Activated gamma-delta T cell treated with Interleukin-2 at 50 U/mL for 16 hours (primary cell): Measurements from ENCODE around the gene AP2M1.

Experiments
- DNase-seq: peaks from one replicate; pipeline ENCODE4 v3.0.0-alpha.2; 2020

Gene AP2M1

DNA sequence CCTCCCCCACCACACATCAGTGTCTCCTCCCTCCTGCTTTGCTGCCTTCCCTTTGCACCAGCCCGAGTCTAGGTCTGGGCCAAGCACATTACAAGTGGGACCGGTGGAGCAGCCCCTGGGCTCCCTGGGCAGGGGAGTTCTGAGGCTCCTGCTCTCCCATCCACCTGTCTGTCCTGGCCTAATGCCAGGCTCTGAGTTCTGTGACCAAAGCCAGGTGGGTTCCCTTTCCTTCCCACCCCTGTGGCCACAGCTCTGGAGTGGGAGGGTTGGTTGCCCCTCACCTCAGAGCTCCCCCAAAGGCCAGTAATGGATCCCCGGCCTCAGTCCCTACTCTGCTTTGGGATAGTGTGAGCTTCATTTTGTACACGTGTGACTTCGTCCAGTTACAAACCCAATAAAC, 9.0 kb downstream of the AP2M1 start:
- DNase-seq: no peak

DNA sequence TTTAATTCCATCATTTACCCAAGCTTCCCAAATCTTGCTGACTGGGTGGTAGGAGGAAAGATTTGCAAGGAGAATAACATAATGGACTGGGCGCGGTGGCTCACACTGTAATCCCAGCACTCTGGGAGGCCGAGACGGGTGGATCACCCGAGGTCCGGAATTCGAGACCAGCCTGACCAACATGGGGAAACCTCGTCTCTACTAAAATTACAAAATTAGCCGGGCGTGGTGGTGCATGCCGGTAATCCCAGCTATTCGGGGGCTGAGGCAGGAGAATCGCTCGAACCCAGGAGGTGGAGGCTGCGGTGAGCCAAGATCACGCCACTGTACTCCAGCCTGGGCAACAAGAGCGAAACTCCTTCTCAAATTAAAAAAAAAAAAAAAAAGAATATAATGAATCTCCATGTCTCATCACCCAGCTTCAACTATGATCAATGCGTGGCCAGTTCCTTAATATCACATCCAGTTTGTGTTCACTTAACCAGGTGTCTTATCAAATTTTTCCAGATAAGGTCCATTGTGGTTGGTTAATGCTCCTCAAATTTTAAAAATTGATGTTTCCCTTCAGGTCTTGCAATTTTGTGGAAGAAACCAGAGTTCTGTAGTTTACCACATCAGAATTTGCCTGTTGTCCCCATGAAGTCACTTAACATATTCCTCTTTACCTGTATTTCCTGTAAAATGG, 10.0 kb downstream of the AP2M1 start:
- no peak for DNase-seq

DNA sequence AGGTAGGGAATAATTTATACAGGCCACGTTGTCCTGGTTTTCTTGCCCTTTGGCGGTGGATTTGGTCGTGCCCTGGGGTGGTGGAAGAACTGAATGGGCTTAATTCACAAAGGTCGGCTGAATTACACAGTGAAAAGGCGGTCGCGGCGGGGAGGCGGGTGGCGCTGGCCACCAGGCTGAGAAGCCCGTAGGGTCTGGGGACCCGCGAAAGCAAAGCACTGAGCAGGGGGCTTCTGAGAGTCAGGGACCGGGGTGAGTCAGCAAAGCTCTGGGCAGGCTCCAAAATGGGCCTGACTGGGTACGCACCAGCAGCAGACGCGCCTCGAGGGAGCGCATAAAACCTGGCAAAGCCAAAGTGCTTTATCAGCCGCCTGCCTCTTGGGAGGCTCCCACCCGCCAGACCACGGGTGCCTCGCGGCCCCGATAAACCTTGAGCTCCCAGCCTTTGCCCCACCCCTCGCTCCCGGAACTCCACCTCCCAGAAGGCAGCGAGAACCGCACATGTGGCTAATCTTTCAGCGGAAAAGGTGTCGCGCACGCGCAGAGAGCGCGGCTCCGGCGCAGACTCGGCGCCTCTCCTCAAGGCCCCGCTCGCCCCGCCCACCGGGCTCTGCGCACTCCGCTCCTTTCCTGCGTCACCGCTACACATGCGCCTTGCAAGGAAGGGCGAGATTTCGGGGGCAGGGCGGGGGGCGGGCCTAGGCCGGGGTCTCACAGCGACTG, 11.0 kb downstream of the AP2M1 start:
- peak; percentile 99 for DNase-seq

DNA sequence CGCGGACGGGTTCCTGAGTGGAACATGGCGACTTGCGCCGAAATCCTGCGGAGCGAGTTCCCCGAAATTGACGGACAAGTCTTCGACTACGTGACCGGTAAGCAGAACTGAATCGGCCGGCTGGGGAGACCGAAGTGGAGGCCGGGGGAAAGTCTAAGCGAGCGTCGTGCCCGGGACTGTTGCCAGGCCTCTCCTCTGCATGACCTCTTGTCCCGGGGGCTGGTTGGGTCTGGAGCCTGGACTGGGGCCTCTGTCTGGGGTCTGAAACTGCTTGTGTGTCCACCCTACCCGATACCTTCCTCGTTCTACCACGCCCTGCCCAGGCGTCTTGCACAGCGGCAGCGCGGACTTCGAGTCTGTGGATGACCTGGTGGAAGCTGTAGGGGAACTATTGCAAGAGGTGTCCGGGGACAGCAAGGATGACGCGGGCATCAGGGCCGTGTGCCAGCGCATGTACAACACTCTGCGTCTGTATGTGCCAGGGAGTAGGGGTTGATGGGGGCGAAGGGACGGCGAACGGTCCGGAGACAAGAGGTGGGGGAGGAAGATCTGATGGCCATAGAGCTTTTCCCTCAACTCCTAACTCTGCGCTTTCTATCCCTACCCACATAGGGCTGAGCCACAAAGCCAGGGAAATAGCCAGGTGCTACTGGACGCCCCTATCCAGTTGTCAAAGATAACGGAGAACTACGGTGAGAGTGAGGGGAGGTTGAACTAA, 11.7 kb downstream of the AP2M1 start, which contains the start of gene ABCF3:
Gene ABCF3 (plus strand): TSS at position 16 of the 718 bp plus-strand sequence. CDS start 9 bp downstream, at position 25.
- no peak for DNase-seq

DNA sequence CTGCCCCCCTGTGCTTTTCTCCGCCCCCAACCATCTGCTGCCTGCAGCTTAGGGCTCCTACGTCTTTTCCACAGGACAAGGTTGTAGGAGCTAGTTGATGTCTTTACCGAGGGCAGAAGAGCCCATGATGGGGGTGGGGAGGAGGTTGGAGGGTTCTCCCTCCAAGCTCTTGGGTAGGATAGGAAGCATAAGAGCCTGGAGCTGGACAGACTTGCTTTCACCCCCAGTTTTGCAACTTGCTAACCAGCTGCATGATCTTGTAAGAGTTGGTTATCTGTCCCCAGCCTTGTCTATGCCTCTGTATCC, 12.2 kb downstream of the AP2M1 start:
- DNase-seq: no peak

DNA sequence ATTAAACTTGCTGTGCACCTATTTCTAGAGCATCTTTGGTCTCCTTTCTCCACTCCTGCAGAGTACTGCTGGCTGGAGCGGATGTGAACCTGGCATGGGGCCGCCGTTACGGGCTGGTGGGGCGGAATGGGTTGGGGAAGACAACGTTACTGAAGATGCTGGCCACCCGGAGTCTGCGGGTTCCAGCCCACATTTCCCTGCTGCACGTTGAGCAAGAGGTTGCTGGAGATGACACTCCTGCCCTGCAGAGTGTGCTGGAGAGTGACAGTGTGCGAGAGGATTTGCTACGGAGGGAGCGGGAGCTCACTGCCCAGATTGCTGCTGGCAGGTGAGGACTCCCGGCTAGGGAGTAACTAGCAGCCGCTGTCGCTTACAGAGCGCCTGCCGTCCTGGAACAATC, 13.4 kb downstream of the AP2M1 start:
- DNase-seq: no peak

DNA sequence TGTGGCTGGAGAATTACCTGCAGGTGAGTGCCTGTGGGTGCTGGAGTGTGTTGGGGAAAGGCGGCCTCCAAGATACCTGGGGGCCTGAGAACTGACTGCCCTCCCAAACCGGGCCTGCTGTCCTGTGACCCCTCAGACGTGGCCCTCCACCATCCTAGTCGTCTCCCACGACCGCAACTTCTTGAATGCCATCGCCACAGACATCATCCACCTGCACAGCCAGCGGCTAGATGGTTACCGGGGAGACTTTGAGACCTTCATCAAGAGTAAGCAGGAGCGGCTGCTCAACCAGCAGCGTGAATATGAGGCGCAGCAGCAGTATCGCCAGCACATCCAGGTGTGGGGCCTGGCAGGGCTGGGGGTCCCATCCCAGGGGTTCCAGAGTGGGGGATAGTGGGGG, 14.8 kb downstream of the AP2M1 start:
- DNase-seq: no peak

DNA sequence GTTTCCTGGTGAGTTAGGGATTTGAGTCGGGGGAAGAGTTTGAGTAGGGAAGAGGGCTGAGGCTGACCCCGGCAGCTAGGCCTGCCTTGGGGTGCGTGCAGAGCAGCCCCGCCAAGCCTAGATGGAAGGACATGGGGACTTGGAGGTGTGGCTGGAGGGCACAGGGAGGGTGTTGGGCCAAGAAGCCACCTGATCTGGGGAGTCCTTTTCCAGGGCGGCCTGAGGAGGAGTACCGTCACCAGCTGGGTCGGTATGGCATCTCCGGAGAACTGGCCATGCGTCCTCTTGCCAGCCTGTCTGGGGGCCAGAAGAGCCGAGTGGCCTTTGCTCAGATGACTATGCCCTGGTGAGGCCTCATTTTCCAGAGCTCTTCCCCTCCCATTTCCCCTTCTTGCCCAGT, 18.2 kb downstream of the AP2M1 start:
- DNase-seq: no peak

DNA sequence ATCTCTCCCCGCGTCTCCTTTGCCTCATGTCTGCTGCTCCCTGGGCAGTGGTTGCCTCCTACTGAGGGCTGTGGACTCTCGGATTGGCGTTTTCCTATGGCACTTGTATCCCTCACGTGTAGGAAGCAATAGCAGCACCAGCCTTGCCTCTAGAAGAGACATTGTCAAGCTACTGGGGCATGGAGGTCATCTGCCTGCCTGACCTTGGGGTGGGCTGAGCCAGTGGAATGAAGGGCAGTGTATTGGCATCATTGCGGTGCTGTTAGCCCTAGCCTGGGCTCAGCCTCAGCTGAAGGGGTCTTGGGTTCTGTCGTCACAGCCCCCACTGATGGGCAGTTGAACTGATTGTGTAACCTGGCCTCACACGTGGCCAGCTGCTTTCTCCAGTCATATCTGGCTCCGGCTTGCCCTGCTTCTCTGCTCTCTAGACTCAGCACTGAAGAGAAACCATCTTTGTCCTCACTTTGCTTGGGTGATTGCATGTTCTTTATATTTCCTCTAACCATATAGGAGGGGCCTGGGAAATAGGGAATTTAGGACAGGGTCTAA, 19.4 kb downstream of the AP2M1 start:
- no peak for DNase-seq

DNA sequence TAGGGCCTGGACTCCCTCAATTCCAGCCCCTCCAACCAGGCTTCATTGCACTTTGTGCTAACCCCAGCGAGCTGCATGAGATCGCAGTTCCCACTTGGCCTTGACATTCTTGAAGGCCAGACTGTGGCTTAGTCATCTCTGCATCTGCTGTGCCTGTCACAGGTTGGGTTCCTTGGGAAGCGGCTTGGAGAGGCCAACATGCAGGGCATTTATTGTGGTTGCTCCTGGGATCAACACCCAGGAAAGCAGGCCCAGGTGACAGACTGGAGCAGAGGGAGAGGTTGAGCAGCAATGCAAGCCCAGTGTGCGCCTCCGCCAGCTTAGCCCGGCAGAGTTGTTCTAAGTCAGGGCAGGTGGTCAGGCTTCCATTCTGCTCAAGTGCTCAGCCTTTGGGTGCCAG, 21.9 kb downstream of the AP2M1 start:
- DNase-seq: no peak

DNA sequence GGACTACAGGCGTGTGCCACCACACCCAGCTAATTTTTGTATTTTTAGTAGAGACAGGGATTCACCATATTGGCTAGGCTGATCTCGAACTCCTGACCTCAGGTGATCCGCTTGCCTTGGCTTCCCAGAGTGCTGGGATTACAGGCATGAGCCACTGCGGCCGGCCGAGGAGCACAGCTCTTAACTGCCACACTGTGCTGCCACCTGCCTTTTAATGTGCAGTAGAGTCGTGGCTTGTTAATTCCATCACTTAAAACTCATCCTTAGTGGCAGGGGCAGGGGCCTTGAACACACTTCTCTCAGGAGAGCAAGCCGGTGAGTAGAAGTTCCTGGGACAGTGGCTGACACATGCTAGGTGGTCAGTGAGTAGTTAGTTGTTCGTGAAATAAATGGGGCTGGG, 23.9 kb downstream of the AP2M1 start:
- no peak for DNase-seq

DNA sequence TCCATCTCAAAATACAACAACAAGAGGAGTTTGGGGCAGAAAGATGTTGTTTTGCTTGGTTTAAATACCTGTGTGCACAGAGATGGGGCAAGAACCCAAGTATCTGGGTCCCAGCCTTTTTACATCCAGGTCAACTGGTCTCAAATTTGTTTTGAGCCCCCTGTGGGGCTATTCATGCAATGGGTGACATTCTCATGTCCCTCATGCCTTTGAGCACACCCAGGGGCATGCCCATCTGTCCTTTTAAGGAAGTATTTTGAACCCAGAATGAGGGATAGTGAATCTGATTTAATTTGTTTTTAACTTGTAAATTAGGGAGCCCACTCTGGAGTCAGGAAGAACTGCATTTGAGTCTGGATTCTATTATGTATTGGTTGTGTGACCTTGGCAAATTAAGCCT, 26.2 kb downstream of the AP2M1 start:
- no peak for DNase-seq

DNA sequence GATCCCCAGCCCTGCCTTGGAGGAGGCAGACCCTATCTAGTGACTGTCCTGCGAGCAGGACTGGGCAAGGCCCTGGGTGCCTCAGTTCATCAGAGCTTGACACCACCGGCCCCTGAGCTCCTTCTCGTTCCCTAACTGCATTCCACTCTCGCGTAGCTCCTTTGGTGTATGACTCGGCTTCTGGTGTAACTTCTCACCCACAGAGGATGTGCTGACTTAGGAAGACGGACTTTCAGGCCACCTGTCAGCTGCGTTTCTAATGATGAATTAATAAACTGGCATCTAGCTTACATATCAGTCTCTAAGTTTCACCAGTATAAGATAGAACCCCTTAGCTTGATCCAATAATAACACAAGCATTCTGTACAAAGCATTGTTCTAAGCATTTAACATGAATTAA, 28.9 kb downstream of the AP2M1 start:
- DNase-seq: no peak

DNA sequence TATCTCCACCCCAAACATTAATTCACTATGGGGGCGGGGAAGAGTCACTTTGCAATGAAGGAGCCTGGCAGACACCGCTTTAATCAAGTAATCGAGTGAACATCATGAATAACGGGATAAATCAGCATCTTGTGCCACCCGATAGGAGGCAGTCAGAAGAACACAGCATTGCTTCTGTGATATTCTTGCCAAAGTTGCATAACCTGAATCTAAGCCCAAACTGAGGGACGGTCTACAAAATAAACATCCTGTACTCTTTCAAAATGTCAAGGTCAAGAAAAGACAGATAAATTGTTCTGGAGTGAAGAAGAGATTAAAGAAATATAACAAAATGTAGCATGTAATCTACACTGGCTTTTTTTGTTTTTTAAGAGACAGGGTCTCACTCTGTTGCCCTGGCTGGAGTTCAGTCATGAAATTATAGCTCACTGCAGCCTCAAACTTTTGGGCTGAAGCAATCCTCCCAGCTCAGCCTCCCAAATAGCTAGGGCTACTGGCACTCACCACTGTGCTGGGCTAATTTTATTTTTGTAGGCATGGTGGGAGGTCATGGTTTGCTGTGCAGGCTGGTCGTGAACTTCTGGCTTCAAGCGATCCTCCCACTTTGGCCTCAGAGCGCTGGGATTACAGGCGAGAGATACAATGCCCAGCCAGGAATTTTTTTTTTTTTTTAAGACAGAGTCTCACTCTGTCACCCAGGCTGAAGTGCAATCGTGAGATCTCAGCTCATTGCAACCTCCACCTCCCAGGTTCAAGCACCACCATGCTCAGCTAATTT, 34.7 kb downstream of the AP2M1 start:
- DNase-seq: no peak

DNA sequence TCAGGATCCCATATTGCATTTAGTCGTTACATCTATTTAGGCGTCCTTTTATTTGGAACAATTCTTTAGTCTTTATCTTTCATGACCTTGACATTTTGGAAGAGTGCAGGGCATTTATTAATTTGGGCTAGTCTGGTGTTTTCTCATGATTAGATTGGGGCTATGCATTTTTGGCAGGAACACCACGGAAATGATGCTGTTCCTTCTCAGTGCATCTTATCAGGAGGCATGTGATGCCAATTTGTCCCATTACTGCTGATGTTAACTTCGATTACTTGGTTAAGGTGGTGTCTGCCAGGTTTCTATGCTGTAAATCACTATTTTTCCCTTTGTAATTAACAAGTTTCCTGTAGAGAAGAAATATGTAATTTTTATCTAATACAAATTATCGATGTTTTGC, 36.6 kb downstream of the AP2M1 start:
- DNase-seq: no peak

DNA sequence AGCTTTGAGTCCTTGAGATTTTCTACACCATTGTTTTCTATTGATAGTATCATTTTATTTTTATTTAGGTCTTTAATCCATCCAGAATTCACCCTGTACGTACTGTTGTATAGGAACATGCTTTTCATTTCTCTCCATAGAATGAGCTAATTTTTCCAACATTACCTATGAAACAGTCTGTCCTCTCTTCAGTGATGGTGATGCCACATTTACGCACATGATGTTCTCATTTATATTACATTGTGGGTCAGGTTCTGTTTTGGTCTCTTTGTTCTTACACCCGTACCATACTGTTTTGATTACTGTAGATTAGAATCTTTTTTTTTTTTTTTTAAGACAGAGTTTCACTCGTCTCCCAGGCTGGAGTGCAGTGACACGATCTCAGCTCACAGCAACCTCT, 37.1 kb downstream of the AP2M1 start:
- no peak for DNase-seq

DNA sequence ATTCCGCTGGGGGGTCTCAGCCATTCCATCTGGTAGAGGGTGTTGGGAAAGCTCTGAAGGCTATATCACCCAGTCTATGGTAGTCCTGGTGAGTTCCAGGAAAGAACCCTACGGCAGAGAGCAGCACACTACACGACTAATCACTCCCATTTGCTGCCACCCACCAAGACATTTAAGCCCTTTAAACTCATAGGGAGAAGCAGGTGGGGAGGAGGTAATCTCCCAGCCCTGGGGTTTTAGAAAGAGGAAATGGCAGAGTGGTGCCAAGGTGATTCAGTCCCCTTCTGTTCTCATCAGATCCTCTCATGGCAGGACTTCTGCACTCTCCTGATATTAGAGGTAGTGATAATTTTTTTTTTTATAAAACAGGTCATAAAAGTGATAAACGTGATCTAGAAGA, 44.2 kb downstream of the AP2M1 start:
- no peak for DNase-seq

DNA sequence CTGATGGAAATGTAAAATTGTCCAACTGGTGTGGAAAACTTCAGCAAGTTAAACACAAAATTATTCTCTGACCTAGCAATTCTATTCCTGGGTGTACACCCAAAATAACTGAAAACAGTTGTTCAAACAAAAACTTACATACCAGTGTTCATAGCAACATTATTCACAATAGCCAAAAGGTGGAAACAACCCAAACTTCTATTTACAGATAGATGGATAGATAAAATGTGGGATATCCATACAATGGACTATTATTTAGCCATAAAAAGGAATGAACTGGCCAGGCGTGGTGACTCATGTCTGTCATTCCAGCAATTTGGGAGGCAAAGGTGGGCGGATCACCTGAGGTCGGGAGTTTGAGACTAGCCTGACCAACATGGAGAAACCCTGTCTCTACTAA, 47.9 kb downstream of the AP2M1 start:
- no peak for DNase-seq

DNA sequence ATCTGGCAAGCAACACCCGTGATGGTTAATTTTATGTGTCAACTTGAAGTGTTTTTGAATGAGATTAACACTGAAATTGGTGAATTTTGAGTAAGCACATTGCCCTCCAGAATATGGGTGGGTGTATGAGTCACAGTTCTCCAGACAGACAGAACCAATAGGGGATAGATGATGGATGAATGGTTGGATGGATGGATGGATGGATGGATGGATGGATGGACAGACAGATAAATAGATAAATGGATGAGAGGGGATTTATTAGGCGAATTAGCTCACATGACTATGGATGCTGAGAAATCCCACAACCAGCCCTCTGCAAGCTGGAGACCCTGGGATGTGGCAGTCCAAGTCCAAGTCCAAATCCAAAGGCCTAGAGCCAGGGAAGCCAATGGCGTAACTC, 49.3 kb downstream of the AP2M1 start:
- DNase-seq: no peak

DNA sequence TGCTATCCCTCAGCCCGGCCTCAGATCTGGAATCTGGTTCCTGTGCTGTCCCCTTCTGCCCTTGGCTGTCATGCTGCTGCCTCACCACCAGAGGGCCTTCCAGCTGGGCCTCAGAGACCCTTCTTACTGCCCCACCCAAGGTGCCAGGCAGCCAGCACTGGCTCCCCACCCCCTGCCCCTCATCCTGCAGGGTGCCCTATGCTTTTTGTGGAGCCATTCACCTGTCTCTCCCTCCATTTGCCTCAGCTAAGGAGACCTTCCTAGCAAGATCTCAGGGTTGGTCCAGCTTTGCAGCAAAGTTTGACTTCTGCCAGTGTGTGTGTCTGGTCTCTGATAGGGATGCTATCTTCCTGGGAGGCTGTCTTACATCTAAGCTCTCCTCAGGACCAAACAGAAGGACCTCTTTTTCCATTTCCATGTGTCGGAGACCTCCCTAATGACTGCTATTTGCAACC, 52.9 kb downstream of the AP2M1 start:
- DNase-seq: peak; percentile 49

DNA sequence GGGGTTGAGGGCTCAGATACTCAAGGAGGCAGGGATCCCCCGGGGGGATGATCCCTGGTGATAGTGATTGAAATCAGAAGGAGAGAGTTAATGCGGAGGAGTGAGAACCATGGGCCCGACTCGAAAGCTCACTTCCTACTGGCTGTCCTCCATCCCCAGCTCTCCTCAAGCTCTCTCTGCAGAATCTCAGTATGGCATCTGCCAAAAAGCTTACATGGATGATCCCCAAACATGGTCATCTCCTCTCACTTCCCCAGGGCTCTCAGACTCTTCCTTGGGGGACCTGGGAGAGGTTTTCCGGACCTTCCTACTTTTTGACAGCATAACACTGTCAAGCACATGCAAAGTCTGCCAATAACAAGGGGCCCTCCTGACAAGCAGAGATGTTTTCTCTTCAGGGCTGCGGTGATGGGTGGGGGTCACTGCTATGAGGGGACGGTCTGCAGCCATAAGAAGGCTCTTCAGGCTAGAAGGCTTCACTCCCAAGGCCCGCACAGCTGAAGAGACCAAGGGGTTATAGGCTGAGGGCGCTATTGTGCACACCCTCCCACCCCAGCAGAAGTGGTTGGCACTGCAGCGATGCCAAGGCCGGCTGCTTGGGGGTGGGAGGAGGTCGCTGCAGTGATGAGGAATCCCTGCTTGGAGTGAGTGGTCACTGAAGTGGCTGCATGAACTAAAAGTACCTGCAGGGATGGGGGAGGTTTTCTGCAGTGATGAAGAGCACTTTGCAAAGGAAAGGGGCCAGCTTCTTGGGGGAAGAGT, 53.9 kb downstream of the AP2M1 start:
- DNase-seq: no peak

DNA sequence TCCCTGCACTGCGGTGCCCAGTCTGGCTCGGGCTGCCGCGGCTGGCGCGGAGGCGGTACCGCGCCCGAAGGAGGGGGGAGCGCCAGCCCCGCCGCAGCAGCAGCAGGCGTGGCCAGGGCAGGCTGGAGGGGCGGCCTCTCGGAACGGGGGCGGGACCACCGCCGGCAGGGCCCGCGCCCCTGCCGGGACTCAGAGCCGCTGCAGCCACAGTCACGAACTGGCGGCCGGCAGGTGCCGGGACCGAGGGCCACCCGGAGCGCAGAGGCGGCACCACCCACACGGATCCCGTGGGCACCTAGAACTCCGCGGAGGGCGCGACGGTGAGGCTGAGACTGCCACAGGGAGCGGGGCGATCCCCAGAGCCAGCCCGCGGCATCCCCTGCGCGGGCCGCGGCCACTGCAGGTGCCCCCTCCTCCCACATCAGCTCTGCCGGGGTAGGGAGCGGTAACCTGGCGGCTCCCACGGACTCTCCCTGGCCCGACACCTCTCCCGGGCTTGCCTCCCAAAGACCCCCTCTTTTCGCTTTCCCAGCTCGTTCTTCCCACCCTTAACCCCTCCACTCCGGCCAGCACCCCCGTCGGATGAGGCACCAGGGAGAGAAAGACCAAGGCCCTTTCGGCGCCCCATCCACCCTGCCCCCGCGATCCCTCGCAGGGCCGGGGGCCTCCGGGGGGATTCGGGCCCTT, 54.9 kb downstream of the AP2M1 start, which contains the start of gene VWA5B2:
Gene VWA5B2 (plus strand): TSS at position 192 of the 687 bp plus-strand sequence. CDS start 944 bp downstream, outside the sequence.
- peak; percentile 73 for DNase-seq
